Germinal center (tissue), 1 donor: ENCODE results near the gene CLCN1.
"Not testable (repeated sequence)": the region's sequence is repeated elsewhere in the genome, so short reads cannot be mapped to it uniquely, and the experiment has no call there.

Experiments used
- DNase-seq: peaks from one replicate; pipeline ENCODE4 v3.0.0; 2012; ENCODE audit warnings: mixed read lengths, low spot score

CLCN1 gene

GRCh38 chr7:143315776-143316175, at the start of gene CLCN1:
Gene CLCN1, plus strand, starts transcription at chr7:143316111. Its CDS starts 102 bp downstream, at chr7:143316213.
- no peak for DNase-seq

- DNase-seq = no peak
Observed at GRCh38 chr7:143269251-143269650, 46.7 kb upstream of the CLCN1 start.

GRCh38 chr7:143271240-143271639, 44.7 kb upstream of the CLCN1 start:
- DNase-seq = no peak

- DNase-seq = no peak
Observed at GRCh38 chr7:143272871-143273270, 43.0 kb upstream of the CLCN1 start.

- DNase-seq = no peak
Observed at GRCh38 chr7:143279186-143280098, 36.5 kb upstream of the CLCN1 start.

- DNase-seq = no peak
Observed at GRCh38 chr7:143280160-143280559, 35.8 kb upstream of the CLCN1 start.

GRCh38 chr7:143280566-143280965, 35.3 kb upstream of the CLCN1 start:
- no peak for DNase-seq

- DNase-seq = no peak
Observed at GRCh38 chr7:143281529-143281928, 34.4 kb upstream of the CLCN1 start.

GRCh38 chr7:143282124-143282523, 33.8 kb upstream of the CLCN1 start:
- DNase-seq = no peak

- DNase-seq = no peak
Observed at GRCh38 chr7:143283381-143283780, 32.5 kb upstream of the CLCN1 start.

GRCh38 chr7:143284591-143285469, 31.1 kb upstream of the CLCN1 start, which contains the start of gene TMEM139:
Gene TMEM139, plus strand, starts transcription at chr7:143284958. Its CDS starts 1,000 bp downstream, at chr7:143285958.
- no peak for DNase-seq

- DNase-seq = no peak
Observed at GRCh38 chr7:143285470-143285778, 30.5 kb upstream of the CLCN1 start.

- no peak for DNase-seq
Observed at GRCh38 chr7:143285806-143286521, 29.9 kb upstream of the CLCN1 start.

GRCh38 chr7:143286522-143286890, 29.4 kb upstream of the CLCN1 start:
- no peak for DNase-seq

- DNase-seq = no peak
Observed at GRCh38 chr7:143287339-143287934, 28.5 kb upstream of the CLCN1 start.

GRCh38 chr7:143287935-143288826, 27.7 kb upstream of the CLCN1 start, which contains the start of gene CASP2:
Gene CASP2, plus strand, starts transcription at chr7:143288351. Its CDS starts 105 bp downstream, at chr7:143288456.
- peak; percentile 100 for DNase-seq

- DNase-seq = no peak
Observed at GRCh38 chr7:143288836-143289235, 27.1 kb upstream of the CLCN1 start.

GRCh38 chr7:143289421-143289820, 26.5 kb upstream of the CLCN1 start:
- DNase-seq = no peak

- DNase-seq = not testable (repeated sequence)
Observed at GRCh38 chr7:143289888-143290287, 26.0 kb upstream of the CLCN1 start.

- DNase-seq = no peak
Observed at GRCh38 chr7:143290293-143290692, 25.6 kb upstream of the CLCN1 start.

GRCh38 chr7:143292876-143293275, 23.0 kb upstream of the CLCN1 start:
- DNase-seq = no peak
